GM19193 (cell line): ENCODE results near the gene TADA3.
A peak's percentile ranks its signal among the peaks of the same experiment; 100 is the strongest.

Source experiments
- POLR2A ChIP-seq: IDR thresholded peaks from 4 replicates; pipeline ENCODE4 v1.6.1; 2011; ENCODE audit not compliant: insufficient read depth, insufficient read length; ENCODE audit errors: extremely low read depth

The TADA3 gene, protein sequence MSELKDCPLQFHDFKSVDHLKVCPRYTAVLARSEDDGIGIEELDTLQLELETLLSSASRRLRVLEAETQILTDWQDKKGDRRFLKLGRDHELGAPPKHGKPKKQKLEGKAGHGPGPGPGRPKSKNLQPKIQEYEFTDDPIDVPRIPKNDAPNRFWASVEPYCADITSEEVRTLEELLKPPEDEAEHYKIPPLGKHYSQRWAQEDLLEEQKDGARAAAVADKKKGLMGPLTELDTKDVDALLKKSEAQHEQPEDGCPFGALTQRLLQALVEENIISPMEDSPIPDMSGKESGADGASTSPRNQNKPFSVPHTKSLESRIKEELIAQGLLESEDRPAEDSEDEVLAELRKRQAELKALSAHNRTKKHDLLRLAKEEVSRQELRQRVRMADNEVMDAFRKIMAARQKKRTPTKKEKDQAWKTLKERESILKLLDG

DNA sequence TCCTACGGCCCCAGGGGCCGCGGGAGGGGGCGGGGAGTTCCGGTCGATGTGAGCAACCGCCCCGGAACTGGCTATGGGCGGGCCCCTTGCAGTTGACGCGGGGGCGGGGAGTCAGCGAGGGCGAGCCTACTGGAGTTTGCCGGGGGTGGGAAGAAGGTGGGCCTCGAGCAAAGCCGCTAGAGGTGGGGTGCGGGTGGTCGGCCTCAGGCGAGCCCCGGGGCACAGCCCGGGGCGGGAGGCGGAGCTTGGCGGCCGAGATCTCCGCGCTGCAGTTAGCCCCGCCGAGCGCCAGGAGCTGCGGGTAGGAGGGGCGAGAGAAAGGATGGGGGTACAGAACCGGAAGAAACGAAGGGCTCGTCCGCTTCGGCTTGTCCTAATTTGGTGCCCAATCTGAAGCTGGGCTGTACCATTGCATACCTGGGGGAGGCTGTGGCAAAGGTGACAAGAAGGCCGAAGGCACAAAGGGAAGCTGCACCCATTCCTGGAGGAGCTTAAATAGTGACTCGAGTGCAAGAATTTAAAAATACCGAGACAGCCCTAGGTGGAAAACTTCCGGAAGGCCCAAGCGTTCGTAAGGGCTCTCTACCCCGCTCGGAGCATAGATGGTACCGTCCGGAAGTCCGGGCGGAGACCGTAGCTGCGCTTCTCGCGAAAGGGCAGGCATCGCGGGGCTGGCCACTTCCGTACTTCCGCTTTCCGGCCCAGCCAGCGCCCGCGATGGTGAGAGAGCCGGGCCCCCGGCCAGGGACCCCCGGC, at the start of gene TADA3, which contains the start of gene ARPC4:
TSS of gene TADA3 (minus strand) at position 69 of the 756 bp plus-strand sequence. CDS start 1,007 bp downstream, outside the sequence.
TSS of gene ARPC4 (plus strand) at position 678 of the 756 bp plus-strand sequence. CDS start at position 718, 40 bp downstream.
- TF ChIP-seq POLR2A, result peak; percentile 92

- no peak for TF ChIP-seq POLR2A
Observed at GRCh38 chr3:9841015-9841414, 48.7 kb upstream of the TADA3 start.

GRCh38 chr3:9838856-9839255, 46.6 kb upstream of the TADA3 start:
- no peak for TF ChIP-seq POLR2A

DNA sequence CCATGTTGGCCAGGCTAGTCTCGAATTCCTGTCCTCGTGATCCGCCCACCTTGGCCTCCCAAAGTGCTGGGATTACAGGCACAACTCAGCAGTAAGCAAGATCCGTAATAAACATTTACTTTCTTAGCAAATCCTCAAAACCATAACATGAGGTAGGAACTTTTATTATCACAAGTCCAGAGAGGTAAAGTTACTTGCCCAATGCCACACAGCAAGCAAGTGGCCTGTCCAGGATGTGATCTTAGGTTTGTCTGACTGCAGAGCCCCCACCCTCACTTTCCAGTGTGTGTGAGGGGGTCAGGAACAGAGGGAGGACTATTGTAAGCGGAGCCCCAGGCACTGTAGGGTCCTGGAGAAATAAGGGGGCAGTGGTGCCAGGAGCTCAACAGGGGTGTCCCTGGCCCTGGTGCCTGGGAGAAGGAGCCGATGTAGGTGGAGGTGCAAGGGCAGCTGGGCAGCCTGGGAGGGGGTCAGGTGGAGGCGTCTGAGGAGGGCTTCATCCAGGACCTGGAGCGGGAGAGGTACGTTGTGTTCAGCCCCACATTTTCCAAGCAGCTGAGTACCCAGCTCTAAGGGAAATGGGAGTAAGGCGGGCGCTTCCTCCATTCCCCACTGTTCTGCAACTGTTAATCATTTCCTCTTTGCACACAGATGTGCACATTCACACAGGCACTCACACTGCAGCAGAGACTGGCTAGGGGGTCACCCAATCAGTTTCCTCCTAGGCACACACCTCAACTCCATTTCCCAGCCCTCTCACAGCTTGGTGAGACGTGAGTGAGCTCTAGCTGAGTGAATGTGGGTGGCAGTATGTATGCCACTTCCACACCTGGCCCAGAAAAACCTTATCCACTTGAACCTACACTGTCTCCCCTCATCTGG, 45.7 kb upstream of the TADA3 start:
- TF ChIP-seq POLR2A, result no peak

- no peak for TF ChIP-seq POLR2A
Observed at GRCh38 chr3:9834520-9835380, 42.5 kb upstream of the TADA3 start.

GRCh38 chr3:9833078-9833477, 40.8 kb upstream of the TADA3 start:
- TF ChIP-seq POLR2A, result no peak

DNA sequence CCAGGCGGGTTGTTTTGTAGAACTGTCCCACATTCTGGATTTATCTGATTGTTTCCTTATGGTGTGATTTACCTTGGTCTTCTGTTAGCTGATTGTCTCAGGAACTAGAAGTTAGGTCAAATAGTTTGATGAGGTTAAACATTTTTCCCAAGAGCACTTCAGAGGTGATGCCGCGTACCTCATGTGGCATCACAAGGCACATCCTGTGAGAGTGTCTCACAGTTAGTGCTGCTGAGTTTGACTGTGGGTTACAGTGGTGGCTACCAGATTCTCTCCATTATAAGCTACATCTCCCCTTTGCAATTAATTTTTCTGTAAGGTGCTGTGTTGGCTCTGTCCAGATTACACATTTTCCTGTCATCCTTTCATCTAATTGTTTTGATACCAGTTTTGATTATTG, 39.0 kb upstream of the TADA3 start:
- TF ChIP-seq POLR2A, result no peak

DNA sequence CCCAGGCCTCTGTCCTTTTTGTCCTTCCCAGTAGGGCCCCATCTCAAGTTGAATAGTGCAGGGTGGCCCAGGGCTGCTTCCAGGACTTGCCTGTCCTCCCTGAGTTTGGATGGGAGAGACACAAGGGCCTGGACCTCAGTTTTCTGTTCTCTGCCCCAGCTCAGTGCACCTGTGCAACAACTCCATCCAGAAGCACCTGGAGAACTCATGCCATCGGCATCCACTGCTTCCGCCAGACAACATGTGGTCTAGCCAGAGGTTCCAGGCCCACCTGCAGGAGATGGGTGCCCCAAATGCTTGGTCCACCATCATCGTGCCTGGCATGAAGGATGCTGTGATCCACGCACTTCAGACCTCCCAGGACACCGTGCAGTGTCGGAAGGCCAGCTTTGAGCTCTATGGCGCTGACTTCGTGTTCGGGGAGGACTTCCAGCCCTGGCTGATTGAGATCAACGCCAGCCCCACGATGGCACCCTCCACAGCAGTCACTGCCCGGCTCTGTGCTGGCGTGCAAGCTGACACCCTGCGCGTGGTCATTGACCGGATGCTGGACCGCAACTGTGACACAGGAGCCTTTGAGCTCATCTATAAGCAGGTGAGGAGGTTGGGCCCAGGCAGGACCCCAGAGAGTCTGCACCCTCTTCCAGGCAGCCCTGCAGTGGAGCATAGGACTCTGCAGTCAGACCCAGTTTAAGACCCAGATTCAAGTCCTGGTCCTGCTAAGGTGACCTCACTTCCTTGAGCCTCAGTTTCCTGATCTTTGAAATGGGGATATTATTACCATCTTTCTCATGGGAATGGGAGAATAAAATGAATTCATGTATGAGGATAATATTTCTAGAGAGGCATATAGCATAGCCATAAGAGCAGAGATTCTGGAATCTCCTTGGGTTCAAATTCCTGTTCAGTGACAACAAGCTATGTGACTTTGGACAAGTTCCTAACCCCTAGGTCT, 36.8 kb upstream of the TADA3 start:
- no peak for TF ChIP-seq POLR2A

DNA sequence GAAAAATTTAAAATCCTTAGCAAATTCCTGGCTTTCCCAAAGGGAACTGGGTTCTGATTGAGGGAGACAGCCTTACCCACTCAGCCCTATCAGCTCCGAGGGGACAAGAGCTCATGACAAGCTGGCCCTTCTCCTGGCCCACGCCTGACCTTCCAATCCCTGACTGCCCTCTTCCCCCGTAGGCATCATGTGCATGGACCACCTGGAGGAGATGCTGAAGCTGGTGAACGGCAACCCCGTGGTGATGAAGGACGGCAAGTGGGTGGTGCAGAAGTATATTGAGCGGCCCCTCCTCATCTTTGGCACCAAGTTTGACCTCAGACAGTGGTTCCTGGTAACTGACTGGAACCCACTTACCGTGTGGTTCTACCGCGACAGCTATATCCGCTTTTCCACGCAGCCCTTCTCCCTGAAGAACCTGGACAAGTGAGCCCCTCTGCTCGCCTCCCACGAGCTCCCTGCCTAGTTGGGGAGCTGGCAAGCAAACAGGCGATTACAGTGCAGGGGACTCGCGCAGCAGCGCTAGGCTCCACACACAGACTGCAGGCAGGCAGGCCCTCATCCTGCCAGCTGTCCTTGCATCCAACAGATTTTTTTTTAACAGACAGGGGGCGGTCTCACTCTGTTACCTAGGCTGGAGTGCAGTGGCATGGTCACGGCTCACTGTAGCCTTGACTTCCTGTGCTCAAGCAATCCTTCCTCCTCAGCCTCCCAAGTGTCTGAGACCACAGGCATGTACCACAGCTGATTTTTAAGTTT, 34.7 kb upstream of the TADA3 start:
- no peak for TF ChIP-seq POLR2A

DNA sequence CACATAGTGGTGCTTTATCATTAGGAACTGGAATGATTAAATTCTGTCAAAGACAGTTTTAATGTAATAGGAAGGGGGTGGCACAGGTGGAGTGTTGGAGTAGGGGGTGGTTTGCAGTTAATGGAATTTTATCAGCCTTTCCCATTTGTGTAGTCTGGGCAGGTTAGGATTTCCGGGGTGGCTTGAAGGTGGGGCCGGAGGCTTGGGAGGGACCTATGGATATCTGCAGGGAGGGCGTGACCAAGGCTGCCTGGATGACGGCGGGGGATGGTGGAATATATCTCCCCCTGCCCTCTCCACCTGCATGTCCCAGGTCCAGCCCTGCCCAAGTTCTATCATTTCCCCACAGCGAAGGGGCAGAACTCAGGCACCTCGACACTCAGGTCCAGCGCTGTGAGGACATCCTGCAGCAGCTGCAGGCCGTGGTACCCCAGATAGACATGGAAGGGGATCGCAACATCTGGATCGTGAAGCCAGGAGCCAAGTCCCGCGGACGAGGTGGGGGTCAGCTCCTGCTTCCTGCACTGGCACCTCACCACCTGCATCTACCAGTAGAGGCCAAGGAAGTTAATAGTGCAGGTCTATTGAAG, 33.3 kb upstream of the TADA3 start:
- TF ChIP-seq POLR2A, result no peak

DNA sequence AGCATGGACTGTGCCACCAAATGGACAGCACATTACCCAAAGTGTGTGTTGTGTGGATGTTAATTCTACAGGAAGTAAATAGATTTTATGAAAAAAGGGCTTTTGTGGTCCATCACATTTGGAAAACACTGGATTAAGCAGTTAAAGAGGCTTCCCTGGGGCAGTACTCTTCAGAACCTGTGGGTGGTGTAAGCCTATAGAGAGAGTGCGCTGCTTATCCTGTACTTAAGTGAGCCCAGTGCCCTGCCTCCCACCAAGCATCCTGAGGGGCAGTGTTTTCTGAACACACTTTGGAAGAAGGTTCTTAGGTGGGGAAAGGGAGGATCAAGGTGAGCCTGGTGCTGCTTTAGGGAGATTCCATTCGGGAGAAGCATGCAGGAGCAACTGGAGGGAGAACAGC, 28.7 kb upstream of the TADA3 start:
- TF ChIP-seq POLR2A, result no peak

- no peak for TF ChIP-seq POLR2A
Observed at GRCh38 chr3:9820543-9820942, 28.3 kb upstream of the TADA3 start.
